NB4 (cell line): ENCODE results near the gene MYL6.

Source experiments
- CTCF ChIP-seq: IDR thresholded peaks from one replicate; pipeline ENCODE4 v1.5.1; 2012; ENCODE audit warnings: low read depth, low read length
- POLR2A ChIP-seq: IDR thresholded peaks from 2 replicates; pipeline ENCODE4 v1.6.1; 2011; ENCODE audit warnings: mild to moderate bottlenecking; ENCODE audit not compliant: insufficient read length; ENCODE audit errors: extremely low read depth

GRCh38 chr12:56204275-56204674 lies 46.1 kb downstream of the MYL6 start:
- TF ChIP-seq CTCF: no peak
- TF ChIP-seq POLR2A: no peak
